Progenitor cell of endocrine pancreas (in vitro differentiated cells): Measurements from ENCODE around the gene GPNMB. TPM values are rescaled to one million over a fixed set of nuclear protein-coding genes. Genes with fewer than 3 reads are reported as not detected.
"Not testable (repeated sequence)": the region's sequence is repeated elsewhere in the genome, so short reads cannot be mapped to it uniquely, and the experiment has no call there.

Experiments
- DNase-seq: peaks from one replicate; pipeline ENCODE4 v3.0.0; 2021; ENCODE audit warnings: low spot score; ENCODE audit not compliant: unreplicated experiment
- H3K27ac Mint-ChIP-seq: 2 replicates; pipeline ENCODE4 v1.8.0; 2021; ENCODE audit warnings: mild to moderate bottlenecking, moderate library complexity, mixed read lengths
- H3K27me3 Mint-ChIP-seq: 2 replicates; pipeline ENCODE4 v1.8.0; 2021; ENCODE audit warnings: mixed read lengths
- H3K36me3 Mint-ChIP-seq: 2 replicates; pipeline ENCODE4 v1.8.0; 2022; ENCODE audit warnings: mixed read lengths; ENCODE audit not compliant: insufficient read depth
- H3K4me1 Mint-ChIP-seq: 2 replicates; pipeline ENCODE4 v1.8.0; 2021; ENCODE audit warnings: low read depth, mixed read lengths
- H3K4me3 Mint-ChIP-seq: 2 replicates; pipeline ENCODE4 v1.8.0; 2021; ENCODE audit warnings: low read depth, mild to moderate bottlenecking, moderate library complexity, mixed read lengths
- H3K9me3 Mint-ChIP-seq: 2 replicates; pipeline ENCODE4 v1.8.0; 2021; ENCODE audit warnings: low read depth, mixed read lengths
- CTCF ChIP-seq: fragments of 200-600 bp; sonication (generic); IDR thresholded peaks from one replicate; pipeline ENCODE4 v1.5.0; 2021; ENCODE audit warnings: antibody characterized with exemption, mild to moderate bottlenecking; ENCODE audit not compliant: unreplicated experiment
- total RNA-seq: library from RNA; stranded (reverse); gene quantifications from 2 replicates; pipeline ENCODE4 v1.2.1, GENCODE V29; 2021

GPNMB gene
- total RNA-seq, 1 donor from 2014 or later: 0.98 TPM

GRCh38 chr7:23298141-23298881 lies 51.7 kb downstream of the GPNMB start:
- Mint-ChIP-seq H3K27ac (peak overlapping the region; percentile 91), H3K4me3 (peak overlapping the region; percentile 90), H3K9me3 (peaks cover 7% of the 10 kb centered on the region), H3K4me1 (peaks cover 15% of the 10 kb centered on the region), H3K27me3 (peaks cover 8% of the 10 kb centered on the region), H3K36me3 (peaks cover 8% of the 10 kb centered on the region)
- no peak for TF ChIP-seq CTCF
- DNase-seq: no peak

GRCh38 chr7:23298885-23299769 lies 52.6 kb downstream of the GPNMB start, which contains the start of gene MALSU1:
Gene MALSU1, plus strand, starts transcription at chr7:23299339. Its CDS starts 14 bp downstream, at chr7:23299353.
- peaks cover 15% of the 10 kb centered on the region for H3K4me1 Mint-ChIP-seq
- peaks cover 8% of the 10 kb centered on the region for H3K27me3 Mint-ChIP-seq
- peak; percentile 85 for DNase-seq
- H3K9me3 Mint-ChIP-seq: peaks cover 7% of the 10 kb centered on the region
- H3K27ac Mint-ChIP-seq: peak within 1 kb of the TSS; percentile 91
- no peak for TF ChIP-seq CTCF
- H3K36me3 Mint-ChIP-seq: peaks cover 10% of the 10 kb centered on the region
- peak within 1 kb of the TSS; percentile 90 for H3K4me3 Mint-ChIP-seq

- no peak for DNase-seq
- Mint-ChIP-seq H3K4me3 (peak overlapping the region; percentile 90), H3K9me3 (peaks cover 7% of the 10 kb centered on the region), H3K27me3 (peaks cover 8% of the 10 kb centered on the region), H3K36me3 (peaks cover 17% of the 10 kb centered on the region), H3K27ac (peak overlapping the region; percentile 91), H3K4me1 (peaks cover 15% of the 10 kb centered on the region)
- TF ChIP-seq CTCF: no peak
Measured at GRCh38 chr7:23299770-23300300, 53.3 kb downstream of the GPNMB start.

DNA sequence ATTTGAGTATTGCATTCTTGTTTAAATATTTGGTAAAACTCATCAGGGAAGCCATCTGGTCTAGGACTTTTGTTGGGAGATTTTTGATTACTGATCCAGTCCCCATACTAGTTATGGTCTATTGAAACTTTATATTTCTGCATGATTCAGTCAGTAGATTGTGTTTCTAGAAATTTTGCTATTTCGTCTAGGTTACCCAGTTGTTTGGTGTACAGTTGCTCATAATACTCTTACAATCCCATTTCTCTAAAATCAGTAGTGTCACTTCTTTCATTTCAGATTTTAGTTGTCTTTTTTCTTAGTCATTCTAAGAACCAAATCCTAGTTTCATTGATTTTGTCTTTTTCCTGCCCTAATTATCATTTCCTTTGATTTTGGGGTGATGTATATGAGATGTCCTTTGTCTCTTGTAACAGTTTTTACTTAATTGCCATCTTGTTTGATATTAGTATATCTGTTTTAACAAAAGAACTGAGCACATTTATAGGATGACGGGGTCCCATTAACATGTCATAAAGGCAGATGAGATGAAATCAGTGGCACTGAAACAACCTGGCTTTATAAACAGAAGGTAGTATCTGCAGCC lies 60.5 kb downstream of the GPNMB start:
- Mint-ChIP-seq H3K4me1 (peaks cover 12% of the 10 kb centered on the region), H3K9me3 (no peaks in the 10 kb centered on the region), H3K27me3 (no peaks in the 10 kb centered on the region), H3K27ac (peak overlapping the region; percentile 3), H3K4me3 (no peak overlapping the region), H3K36me3 (peaks cover 43% of the 10 kb centered on the region)
- DNase-seq: no peak
- TF ChIP-seq CTCF: no peak

DNA sequence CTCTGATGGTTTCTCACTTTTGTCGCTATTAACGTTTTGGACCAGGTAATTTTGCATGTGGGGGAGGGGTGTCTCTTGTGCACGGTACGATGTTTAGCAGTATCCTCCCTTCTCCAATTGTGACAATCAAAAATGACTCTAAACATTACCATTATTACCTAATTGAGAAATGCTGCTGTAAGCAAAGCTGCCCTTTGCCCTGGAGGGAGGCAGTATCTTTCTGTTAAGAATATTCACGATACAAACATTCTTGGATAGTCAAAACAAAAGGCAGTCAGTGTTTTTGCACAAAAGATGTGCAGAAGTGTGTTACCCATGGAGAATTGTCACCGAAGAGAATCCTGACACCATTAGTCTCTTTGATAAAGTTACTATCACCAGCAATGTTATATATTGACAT lies 62.2 kb downstream of the GPNMB start:
- H3K4me3 Mint-ChIP-seq: no peak overlapping the region

GRCh38 chr7:23312141-23312540 lies 65.6 kb downstream of the GPNMB start:
- not testable (repeated sequence) for DNase-seq, H3K4me3 Mint-ChIP-seq, H3K27me3 Mint-ChIP-seq, H3K9me3 Mint-ChIP-seq, H3K4me1 Mint-ChIP-seq
- H3K36me3 Mint-ChIP-seq: peaks cover 32% of the 10 kb centered on the region
- H3K27ac Mint-ChIP-seq: peak overlapping the region; percentile 71

More for the DNA sequence above, 62.2 kb downstream of the GPNMB start:
- no peak for DNase-seq
- H3K27ac Mint-ChIP-seq: peak overlapping the region; percentile 52
- no peaks in the 10 kb centered on the region for H3K27me3 Mint-ChIP-seq
- no peak for TF ChIP-seq CTCF
- H3K9me3 Mint-ChIP-seq: no peaks in the 10 kb centered on the region
- H3K4me1 Mint-ChIP-seq: peaks cover 12% of the 10 kb centered on the region
- peaks cover 44% of the 10 kb centered on the region for H3K36me3 Mint-ChIP-seq
